Caki2 (cell line): Measurements from ENCODE around the gene DGKH. TPM values are rescaled to one million over a fixed set of nuclear protein-coding genes. Genes with fewer than 3 reads are reported as not detected.
A peak's percentile ranks its signal among the peaks of the same experiment; 100 is the strongest.

Experiments used
- DNase-seq: peaks from one replicate; pipeline ENCODE4 v3.0.0-alpha.2; 2015; ENCODE audit warnings: low read depth
- in situ Hi-C: cut with HindIII; loops from 2 replicates; pipeline ENCODE4 v1.10.0; 2016; ENCODE audit warnings: low sequenced_read_pairs, low pct_unique_long_range_greater_than_20kb, mixed read lengths
- total RNA-seq: library from RNA; depleted of rRNA; stranded (reverse); fragments of >200 nt; shearing (Covaris generic); gene quantifications from 2 replicates; pipeline ENCODE4 v1.2.3, GENCODE V29; 2014; ENCODE audit warnings: low replicate concordance

DGKH gene
- total RNA-seq, 1 experiment from 2014 or later, result 1.9 TPM

GRCh38 chr13:42099962-42100675 lies 51.7 kb downstream of the DGKH start:
- no peak for DNase-seq
- in situ Hi-C loops, result no loop called here

DNA sequence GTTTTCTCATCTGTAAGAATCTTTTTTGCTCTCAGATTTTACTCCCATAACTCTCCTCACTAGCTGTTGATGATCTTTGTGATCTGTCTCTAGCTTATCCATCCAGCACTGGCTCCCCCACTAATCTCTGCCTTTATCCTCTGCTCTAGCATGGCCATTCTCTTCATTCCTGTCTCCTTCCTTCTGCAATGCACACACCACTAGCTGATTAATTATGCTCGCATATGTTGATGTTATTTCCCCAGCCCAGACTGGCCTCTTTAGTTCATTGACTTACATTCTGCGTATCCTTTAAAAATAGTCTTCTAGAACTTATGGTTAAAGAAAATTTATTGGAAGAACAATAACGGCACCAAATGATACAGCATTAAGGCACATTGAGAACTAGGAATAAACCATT lies 52.5 kb downstream of the DGKH start:
- DNase-seq, result no peak
- in situ Hi-C loops, result no loop called here

DNA sequence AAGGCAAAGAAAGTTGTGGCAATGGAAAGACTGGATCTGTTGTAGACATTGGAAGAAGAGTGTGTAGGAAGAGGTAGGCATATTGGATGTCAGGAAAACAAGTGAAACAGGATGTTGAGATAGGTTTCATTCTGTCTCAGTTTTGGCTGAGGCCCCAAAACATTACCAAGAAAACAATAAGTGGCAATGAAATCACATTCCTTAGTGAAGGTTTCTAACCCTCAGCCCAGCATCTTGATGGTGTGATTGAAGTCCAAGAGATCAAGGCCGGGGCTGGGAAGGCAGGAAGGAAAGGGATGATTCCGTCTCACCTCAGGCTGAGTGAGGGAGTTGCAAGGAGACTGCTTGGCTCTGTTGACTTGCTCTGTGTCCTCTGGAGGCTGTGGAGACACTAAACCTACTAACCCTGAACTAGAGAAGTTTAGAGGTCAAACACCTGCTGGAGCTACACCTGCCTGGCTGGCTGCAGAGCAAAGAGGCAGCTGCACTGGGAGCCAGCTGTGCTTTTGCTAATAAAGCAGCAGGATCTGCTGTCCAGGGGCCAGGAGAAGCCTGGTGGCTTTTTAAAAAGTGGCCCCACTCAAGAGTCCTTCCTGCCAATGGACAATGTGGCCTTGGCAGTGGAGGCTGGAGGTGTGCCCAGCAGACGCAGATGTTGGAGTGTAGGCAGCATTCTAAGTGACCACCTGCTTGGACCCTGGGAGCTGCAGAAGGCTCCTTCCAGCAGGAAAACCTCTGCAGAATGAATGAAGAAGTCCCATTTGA lies 53.6 kb downstream of the DGKH start:
- in situ Hi-C loops, result no loop called here
- DNase-seq, result no peak

GRCh38 chr13:42102961-42103865 lies 54.8 kb downstream of the DGKH start:
- in situ Hi-C loops, result no loop called here

DNA sequence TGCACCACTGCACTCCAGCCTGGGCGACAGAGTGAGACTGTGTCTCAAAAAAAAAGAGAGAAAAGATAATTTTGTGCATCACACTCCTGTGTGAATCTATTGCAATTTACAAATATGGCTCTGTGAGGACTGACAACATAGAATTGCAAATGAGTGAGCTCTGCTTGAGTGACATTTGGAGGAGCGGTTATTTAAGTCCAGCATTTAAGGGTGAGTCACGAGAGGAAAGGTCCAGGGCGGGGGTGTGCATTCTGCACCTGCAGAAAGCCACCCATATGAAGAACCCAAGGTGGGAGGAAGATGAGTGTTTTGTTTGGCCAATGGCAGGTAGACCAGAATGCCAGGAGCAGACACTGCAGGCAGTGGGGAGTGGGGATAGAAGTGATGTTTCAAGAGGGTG lies 58.5 kb downstream of the DGKH start:
- peak; percentile 55 for DNase-seq
- in situ Hi-C loops, result no loop called here

More at GRCh38 chr13:42102961-42103865, 54.8 kb downstream of the DGKH start:
- DNase-seq, result no peak

DNA sequence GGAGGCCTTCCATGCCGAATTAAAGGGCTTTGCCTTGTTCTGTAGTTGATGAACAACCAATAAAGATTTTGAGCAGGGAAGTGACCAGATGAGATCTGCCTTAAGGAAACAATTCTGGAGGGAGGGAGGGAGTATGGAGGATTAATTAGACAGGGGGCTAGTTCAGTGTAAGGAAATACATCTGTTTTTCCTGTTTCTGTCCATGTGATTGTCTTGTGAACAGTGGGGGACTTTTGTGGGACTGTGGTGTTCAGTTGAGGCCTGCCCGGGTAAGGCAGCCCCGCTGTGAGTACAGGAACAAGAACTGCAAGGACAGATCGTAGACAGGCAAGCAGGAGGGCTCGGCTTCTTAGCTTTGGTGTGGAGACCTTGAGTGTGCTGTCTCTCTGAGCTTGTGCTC lies 59.0 kb downstream of the DGKH start:
- no peak for DNase-seq
- in situ Hi-C loops, result no loop called here

DNA sequence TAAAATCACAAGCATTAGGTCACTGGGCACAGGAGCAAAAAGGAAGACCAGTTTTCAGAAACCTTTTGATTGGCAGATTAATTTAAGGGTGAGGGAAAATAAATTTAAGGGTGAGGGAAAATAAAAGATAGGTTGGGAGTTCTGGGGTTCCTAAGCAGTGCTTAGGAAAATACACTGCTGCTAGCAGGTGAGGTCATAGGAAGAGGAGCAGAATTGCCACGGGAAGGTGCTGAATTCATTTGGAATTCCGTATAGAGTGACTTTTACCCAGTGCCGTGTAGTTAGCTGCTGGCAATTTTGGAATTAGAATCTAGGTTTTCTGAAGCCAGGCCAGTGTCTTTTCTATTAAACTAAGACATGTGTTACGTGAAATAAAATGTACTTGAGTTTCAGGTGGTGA lies 59.8 kb downstream of the DGKH start:
- in situ Hi-C loops, result no loop called here
- no peak for DNase-seq

GRCh38 chr13:42109957-42110356 lies 61.5 kb downstream of the DGKH start:
- DNase-seq, result no peak
- in situ Hi-C loops, result no loop called here

- in situ Hi-C loops, result no loop called here
- DNase-seq, result peak; percentile 84
These were observed 62.1 kb downstream of the DGKH start for GRCh38 chr13:42110410-42111155.

GRCh38 chr13:42112864-42113263 lies 64.4 kb downstream of the DGKH start:
- in situ Hi-C loops, result no loop called here

GRCh38 chr13:42113478-42113877 lies 65.0 kb downstream of the DGKH start:
- in situ Hi-C loops, result no loop called here
- DNase-seq, result no peak

More at GRCh38 chr13:42112864-42113263, 64.4 kb downstream of the DGKH start:
- DNase-seq, result no peak

DNA sequence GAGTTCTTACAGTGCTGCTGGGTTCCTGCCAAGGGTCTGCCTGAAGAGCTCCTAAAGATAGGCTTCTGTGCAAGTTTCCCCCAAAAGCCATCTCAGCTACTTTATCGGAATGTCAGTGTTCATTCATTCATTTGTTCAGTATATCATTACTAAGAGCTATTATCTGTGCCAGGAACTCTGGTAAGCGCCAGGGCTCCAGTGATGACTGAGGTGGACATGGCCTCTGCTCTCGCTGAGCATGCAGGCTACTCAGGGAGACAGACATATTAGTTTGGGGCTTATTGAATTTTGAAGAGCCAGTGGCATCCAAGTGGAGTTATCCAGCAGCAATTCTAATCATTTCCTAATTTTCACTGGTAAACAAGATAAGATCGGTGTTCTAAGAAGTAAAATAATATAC lies 65.8 kb downstream of the DGKH start:
- no peak for DNase-seq
- in situ Hi-C loops, result no loop called here

GRCh38 chr13:42114912-42115311 lies 66.5 kb downstream of the DGKH start:
- in situ Hi-C loops, result no loop called here
- DNase-seq, result no peak

DNA sequence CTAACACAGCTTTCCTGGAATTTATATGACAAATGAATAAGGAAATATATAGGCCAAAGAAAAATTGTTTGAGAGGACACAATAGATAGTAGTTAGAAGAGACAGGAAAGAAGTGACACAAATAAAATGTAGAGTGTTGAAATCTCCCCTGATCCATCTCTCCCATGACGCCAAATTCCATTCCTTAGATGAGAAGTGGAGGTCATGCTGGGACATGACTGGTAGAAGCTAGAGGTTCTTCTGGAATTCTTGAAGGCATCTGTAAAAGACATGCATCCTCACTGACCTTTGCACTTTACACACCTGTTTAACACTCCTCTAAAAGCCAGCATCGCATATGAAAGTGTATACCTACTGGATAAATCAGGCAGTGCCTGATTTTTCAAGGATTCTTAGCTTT lies 67.8 kb downstream of the DGKH start:
- no peak for DNase-seq
- in situ Hi-C loops, result no loop called here

DNA sequence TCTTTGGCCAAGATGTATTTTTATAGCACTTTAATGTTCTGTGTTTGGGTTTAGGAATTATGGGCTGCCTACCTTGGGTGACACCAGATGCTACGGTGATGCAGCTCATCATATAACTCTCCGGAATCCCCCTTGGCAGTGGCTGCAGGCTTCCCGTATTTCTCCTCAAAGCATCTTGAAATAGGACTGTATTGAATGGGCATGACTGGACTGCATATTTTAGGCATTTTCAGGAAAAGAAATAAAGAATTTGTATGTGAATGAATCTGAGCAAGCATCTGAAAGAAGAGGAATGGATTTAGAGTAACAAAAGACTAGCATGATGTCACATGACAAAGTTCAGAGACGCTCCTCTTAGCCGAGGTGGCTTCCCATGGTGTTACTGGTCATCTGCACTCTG lies 70.6 kb downstream of the DGKH start:
- no peak for DNase-seq
- in situ Hi-C loops, result no loop called here

GRCh38 chr13:42119875-42120274 lies 71.4 kb downstream of the DGKH start:
- DNase-seq, result peak; percentile 61
- in situ Hi-C loops, result no loop called here

GRCh38 chr13:42123600-42123999 lies 75.2 kb downstream of the DGKH start:
- in situ Hi-C loops, result no loop called here

DNA sequence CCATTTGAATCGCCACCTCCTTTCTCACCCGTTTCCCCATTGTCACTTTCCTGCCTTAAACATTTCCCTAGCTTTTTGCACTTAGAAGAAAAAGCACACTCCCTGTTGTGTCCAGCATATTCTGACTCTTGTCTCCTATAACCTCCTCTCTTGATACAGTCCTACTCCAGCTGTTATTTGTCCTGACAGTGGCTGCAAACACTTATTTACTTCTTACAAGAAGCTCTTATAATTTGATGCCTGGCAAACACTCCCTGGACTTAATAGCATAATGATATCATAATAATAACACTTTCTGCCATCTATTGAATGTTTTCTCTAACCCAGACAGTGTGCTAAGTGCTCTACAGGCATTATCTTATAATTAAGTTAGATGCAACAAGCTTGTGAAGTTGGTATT lies 76.6 kb downstream of the DGKH start:
- DNase-seq, result no peak
- in situ Hi-C loops, result no loop called here

More at GRCh38 chr13:42123600-42123999, 75.2 kb downstream of the DGKH start:
- no peak for DNase-seq
